ENCODE data around the gene PGGHG.

The PGGHG gene

DNA sequence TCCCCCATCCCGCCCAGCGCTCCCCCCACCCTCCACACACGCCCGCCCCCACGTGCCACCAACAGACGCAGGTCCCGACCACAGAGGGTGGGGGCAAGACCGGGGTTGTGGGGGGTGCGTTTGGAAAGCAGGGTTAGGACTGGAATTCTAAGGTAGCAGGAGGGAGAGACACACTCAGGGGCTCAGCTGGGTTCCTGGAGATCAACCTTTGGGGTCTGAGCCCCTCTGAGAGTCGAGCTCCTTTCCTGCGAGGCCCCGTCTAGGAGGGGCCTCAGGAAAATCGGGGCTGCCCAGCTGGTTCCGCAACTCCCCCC, 429 bp downstream of the PGGHG start:
- WGBS (ENCODE audit: extremely low coverage, insufficient coverage, insufficient read length), result no CpG with 5 or more reads among the region's 14 CpGs

GRCh38 chr11:289712-290620, 1.0 kb downstream of the PGGHG start:
- no peak overlapping the region for H2BK120ac ChIP-seq (ENCODE audit: insufficient read depth, low read length, poor library complexity)
- peaks cover 6% of the 10 kb centered on the region for H3K79me2 ChIP-seq (ENCODE audit: control insufficient read depth, insufficient read depth, low read length, poor library complexity)
- H3K18ac ChIP-seq (ENCODE audit: low read length), result peak overlapping the region; percentile 4
- H3K4ac ChIP-seq (ENCODE audit: low read depth, low read length), result peak overlapping the region; percentile 18
- H3K79me1 ChIP-seq (ENCODE audit: low read length), result peaks cover 6% of the 10 kb centered on the region
- DNase-seq, result no peak
- H2BK5ac ChIP-seq (ENCODE audit: low read depth, low read length, poor library complexity), result no peak overlapping the region
- peak overlapping the region; percentile 11 for H2AK5ac ChIP-seq (ENCODE audit: low read length)
- peaks cover 17 to 24% of the 10 kb centered on the region in 2 experiments for H3K36me3 ChIP-seq (ENCODE audit: control insufficient read depth in 1 of 2, insufficient read depth in 2 of 2, low read length in 2 of 2)
- peak overlapping the region; percentile 40 for H4K8ac ChIP-seq (ENCODE audit: low read depth, low read length)
- peak overlapping the region; percentile 27 for H4K12ac ChIP-seq (ENCODE audit: low read depth, low read length)
- H4K91ac ChIP-seq (ENCODE audit: low read depth, low read length), result peak overlapping the region; percentile 3
- no CpG with 5 or more reads among the region's 48 CpGs for WGBS (ENCODE audit: extremely low coverage, insufficient coverage, insufficient read length)
- H3K9me3 ChIP-seq (ENCODE audit: insufficient read depth, low read depth, low read length), result no peaks in the 10 kb centered on the region
- peak overlapping the region; percentile 3 for H2BK12ac ChIP-seq (ENCODE audit: low read length)
- H3K4me3 ChIP-seq (ENCODE audit: low read depth, low read length), result no peak overlapping the region
- H3K14ac ChIP-seq (ENCODE audit: low read length), result peak overlapping the region; percentile 38
- H3K27ac ChIP-seq (ENCODE audit: low read depth, low read length), result no peak overlapping the region
- no peak overlapping the region for H3K23ac ChIP-seq (ENCODE audit: low read length)
- peak overlapping the region; percentile 53 for H3K4me2 ChIP-seq (ENCODE audit: low read length)
- no peaks in the 10 kb centered on the region for H3K27me3 ChIP-seq (ENCODE audit: insufficient read depth, low read length)
- H2AFZ ChIP-seq (ENCODE audit: insufficient read depth, low read length, poor library complexity), result no peak overlapping the region
- peaks cover 21 to 27% of the 10 kb centered on the region in 2 experiments for H3K4me1 ChIP-seq (ENCODE audit: control insufficient read depth in 1 of 2, insufficient read depth in 2 of 2, low read length in 2 of 2)
- no peak overlapping the region for H3K9ac ChIP-seq (ENCODE audit: low read length)

More for the DNA sequence above, 429 bp downstream of the PGGHG start:
- no peak overlapping the region for H2AFZ ChIP-seq (ENCODE audit: insufficient read depth, low read length, poor library complexity)
- peak overlapping the region; percentile 19 for H3K4me3 ChIP-seq (ENCODE audit: low read depth, low read length)
- peak overlapping the region; percentile 9 for H4K12ac ChIP-seq (ENCODE audit: low read depth, low read length)
- H3K4me2 ChIP-seq (ENCODE audit: low read length), result peak overlapping the region; percentile 53
- H2AK5ac ChIP-seq (ENCODE audit: low read length), result peak overlapping the region; percentile 11
- no peak overlapping the region for H3K18ac ChIP-seq (ENCODE audit: low read length)
- H3K23ac ChIP-seq (ENCODE audit: low read length), result no peak overlapping the region
- no peak overlapping the region for H2BK120ac ChIP-seq (ENCODE audit: insufficient read depth, low read length, poor library complexity)
- no peak overlapping the region for H3K9ac ChIP-seq (ENCODE audit: low read length)
- H3K27me3 ChIP-seq (ENCODE audit: insufficient read depth, low read length), result no peaks in the 10 kb centered on the region
- no peak overlapping the region for H2BK5ac ChIP-seq (ENCODE audit: low read depth, low read length, poor library complexity)
- H4K8ac ChIP-seq (ENCODE audit: low read depth, low read length), result peak overlapping the region; percentile 39
- peaks cover 6% of the 10 kb centered on the region for H3K79me2 ChIP-seq (ENCODE audit: control insufficient read depth, insufficient read depth, low read length, poor library complexity)
- H3K9me3 ChIP-seq (ENCODE audit: insufficient read depth, low read depth, low read length), result no peaks in the 10 kb centered on the region
- H3K27ac ChIP-seq (ENCODE audit: low read depth, low read length), result no peak overlapping the region
- H3K4me1 ChIP-seq (ENCODE audit: control insufficient read depth in 1 of 2, insufficient read depth in 2 of 2, low read length in 2 of 2), result peaks cover 21 to 28% of the 10 kb centered on the region in 2 experiments
- no peak for DNase-seq
- peak overlapping the region; percentile 3 for H2BK12ac ChIP-seq (ENCODE audit: low read length)
- H4K91ac ChIP-seq (ENCODE audit: low read depth, low read length), result peak overlapping the region; percentile 3
- H3K36me3 ChIP-seq (ENCODE audit: control insufficient read depth in 1 of 2, insufficient read depth in 2 of 2, low read length in 2 of 2), result peaks cover 12 to 20% of the 10 kb centered on the region in 2 experiments
- peak overlapping the region; percentile 38 for H3K14ac ChIP-seq (ENCODE audit: low read length)
- peaks cover 7% of the 10 kb centered on the region for H3K79me1 ChIP-seq (ENCODE audit: low read length)
- H3K4ac ChIP-seq (ENCODE audit: low read depth, low read length), result peak overlapping the region; percentile 18

DNA sequence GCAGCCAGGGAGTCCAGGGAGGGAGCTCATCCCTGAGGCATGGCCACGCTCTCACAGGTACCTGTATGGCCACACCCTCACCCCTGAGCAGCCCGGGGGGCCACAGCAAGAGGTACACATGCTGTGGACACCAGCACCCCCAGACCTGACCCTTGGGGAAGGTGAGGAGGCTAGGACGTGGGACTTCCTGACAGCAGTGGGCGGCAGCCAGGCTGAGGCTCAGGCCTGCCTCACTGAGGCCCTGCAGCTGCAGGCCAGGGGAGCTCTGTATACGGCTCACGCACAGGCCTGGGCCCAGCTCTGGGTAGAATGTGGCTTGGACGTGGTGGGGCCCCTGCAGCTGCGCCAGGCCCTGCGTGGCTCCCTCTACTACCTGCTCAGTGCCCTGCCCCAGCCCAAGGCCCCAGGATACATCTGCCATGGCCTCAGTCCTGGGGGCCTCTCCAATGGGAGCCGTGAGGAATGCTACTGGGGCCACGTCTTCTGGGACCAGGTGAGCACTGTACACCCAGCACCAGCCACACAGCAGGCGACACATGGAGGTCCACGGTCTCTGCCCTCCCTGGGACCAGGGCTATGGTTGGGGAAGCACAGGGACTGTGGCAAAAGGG, 1.8 kb downstream of the PGGHG start:
- no peak overlapping the region for H3K4ac ChIP-seq (ENCODE audit: low read depth, low read length)
- H2BK120ac ChIP-seq (ENCODE audit: insufficient read depth, low read length, poor library complexity), result no peak overlapping the region
- no peak overlapping the region for H2BK12ac ChIP-seq (ENCODE audit: low read length)
- H3K9me3 ChIP-seq (ENCODE audit: insufficient read depth, low read depth, low read length), result no peaks in the 10 kb centered on the region
- H3K18ac ChIP-seq (ENCODE audit: low read length), result peak overlapping the region; percentile 18
- no peak overlapping the region for H4K91ac ChIP-seq (ENCODE audit: low read depth, low read length)
- no CpG with 5 or more reads among the region's 13 CpGs for WGBS (ENCODE audit: extremely low coverage, insufficient coverage, insufficient read length)
- H3K9ac ChIP-seq (ENCODE audit: low read length), result no peak overlapping the region
- H2AFZ ChIP-seq (ENCODE audit: insufficient read depth, low read length, poor library complexity), result no peak overlapping the region
- no peak overlapping the region for H3K14ac ChIP-seq (ENCODE audit: low read length)
- no peak overlapping the region for H3K4me3 ChIP-seq (ENCODE audit: low read depth, low read length)
- H2BK5ac ChIP-seq (ENCODE audit: low read depth, low read length, poor library complexity), result no peak overlapping the region
- H3K4me2 ChIP-seq (ENCODE audit: low read length), result no peak overlapping the region
- H4K12ac ChIP-seq (ENCODE audit: low read depth, low read length), result no peak overlapping the region
- peaks cover 6% of the 10 kb centered on the region for H3K79me2 ChIP-seq (ENCODE audit: control insufficient read depth, insufficient read depth, low read length, poor library complexity)
- peaks cover 21 to 25% of the 10 kb centered on the region in 2 experiments for H3K36me3 ChIP-seq (ENCODE audit: control insufficient read depth in 1 of 2, insufficient read depth in 2 of 2, low read length in 2 of 2)
- no peaks in the 10 kb centered on the region for H3K27me3 ChIP-seq (ENCODE audit: insufficient read depth, low read length)
- no peak overlapping the region for H3K23ac ChIP-seq (ENCODE audit: low read length)
- peaks cover 24 to 28% of the 10 kb centered on the region in 2 experiments for H3K4me1 ChIP-seq (ENCODE audit: control insufficient read depth in 1 of 2, insufficient read depth in 2 of 2, low read length in 2 of 2)
- no peak for DNase-seq
- no peak overlapping the region for H4K8ac ChIP-seq (ENCODE audit: low read depth, low read length)
- H3K27ac ChIP-seq (ENCODE audit: low read depth, low read length), result no peak overlapping the region
- peaks cover 6% of the 10 kb centered on the region for H3K79me1 ChIP-seq (ENCODE audit: low read length)
- H2AK5ac ChIP-seq (ENCODE audit: low read length), result no peak overlapping the region

GRCh38 chr11:291281-292210, 2.6 kb downstream of the PGGHG start:
- no CpG with 5 or more reads among the region's 44 CpGs for WGBS (ENCODE audit: extremely low coverage, insufficient coverage, insufficient read length)

More at GRCh38 chr11:291281-292210, 2.6 kb downstream of the PGGHG start:
- Histone ChIP-seq H3K79me1 (ENCODE audit: low read length) (peaks cover 6% of the 10 kb centered on the region), H3K23ac (ENCODE audit: low read length) (no peak overlapping the region), H3K4me2 (ENCODE audit: low read length) (no peak overlapping the region), H3K18ac (ENCODE audit: low read length) (no peak overlapping the region), H4K12ac (ENCODE audit: low read depth, low read length) (peak overlapping the region; percentile 32), H2AFZ (ENCODE audit: insufficient read depth, low read length, poor library complexity) (no peak overlapping the region), H3K4ac (ENCODE audit: low read depth, low read length) (no peak overlapping the region), H3K27me3 (ENCODE audit: insufficient read depth, low read length) (no peaks in the 10 kb centered on the region), H2BK5ac (ENCODE audit: low read depth, low read length, poor library complexity) (no peak overlapping the region), H3K14ac (ENCODE audit: low read length) (no peak overlapping the region), H3K9ac (ENCODE audit: low read length) (no peak overlapping the region), H4K91ac (ENCODE audit: low read depth, low read length) (no peak overlapping the region), H4K8ac (ENCODE audit: low read depth, low read length) (no peak overlapping the region), H3K27ac (ENCODE audit: low read depth, low read length) (no peak overlapping the region), H2BK12ac (ENCODE audit: low read length) (no peak overlapping the region), H3K4me3 (ENCODE audit: low read depth, low read length) (no peak overlapping the region), H2AK5ac (ENCODE audit: low read length) (no peak overlapping the region), H3K4me1 (ENCODE audit: control insufficient read depth in 1 of 2, insufficient read depth in 2 of 2, low read length in 2 of 2) (peaks cover 25 to 28% of the 10 kb centered on the region in 2 experiments), H2BK120ac (ENCODE audit: insufficient read depth, low read length, poor library complexity) (no peak overlapping the region), H3K9me3 (ENCODE audit: insufficient read depth, low read depth, low read length) (no peaks in the 10 kb centered on the region), H3K79me2 (ENCODE audit: control insufficient read depth, insufficient read depth, low read length, poor library complexity) (peaks cover 6% of the 10 kb centered on the region), H3K36me3 (ENCODE audit: control insufficient read depth in 1 of 2, insufficient read depth in 2 of 2, low read length in 2 of 2) (peaks cover 25% of the 10 kb centered on the region in 2 experiments)
- DNase-seq, result no peak
